ENCODE results near the gene DNM3. TPM values are rescaled to one million over a fixed set of nuclear protein-coding genes. Genes with fewer than 3 reads are reported as not detected.
A peak's percentile ranks its signal among the peaks of the same experiment; 100 is the strongest.

DNM3 gene
- total RNA-seq, 1 experiment from 2014 or later = 2.7 TPM

- no CpG with 5 or more reads among the region's 5 CpGs for WGBS (ENCODE audit: extremely low coverage, insufficient read length, low lambda C conversion rate)
- no peak overlapping the region for H2BK20ac ChIP-seq (ENCODE audit: low read depth, low read length, poor library complexity, severe bottlenecking)
- DNase-seq = no peak
- peaks cover 17% of the 10 kb centered on the region; the same call in 1 of the 2 replicates for H3K4me1 ChIP-seq (ENCODE audit: insufficient read depth, low read length)
- H3K27ac Mint-ChIP-seq = peak overlapping the region in 2 of 3 experiments; percentile 17 to 67; a peak in 3 of 7 replicates
- H3K56ac ChIP-seq (ENCODE audit: insufficient read length, low read depth, low read length) = no peak overlapping the region
- no peaks in the 10 kb centered on the region for H3K9me3 Mint-ChIP-seq
- no peaks in the 10 kb centered on the region for H3K79me2 ChIP-seq (ENCODE audit: insufficient read depth, low read length)
- no peak overlapping the region for H3K23ac ChIP-seq (ENCODE audit: insufficient read length, low read depth, low read length)
- no peak overlapping the region for H3T11ph ChIP-seq (ENCODE audit: low read length)
- H3K4ac ChIP-seq (ENCODE audit: low read depth, low read length) = no peak overlapping the region
- no peak overlapping the region for H3K14ac ChIP-seq (ENCODE audit: insufficient read depth, low read length)
- no peak overlapping the region for H3K9ac ChIP-seq (ENCODE audit: extremely low read depth, insufficient read length, low read length)
- H4K5ac ChIP-seq (ENCODE audit: insufficient read length, low read depth, low read length) = no peak overlapping the region
- peaks cover 2% of the 10 kb centered on the region for H3K23me2 ChIP-seq (ENCODE audit: insufficient read length, low read depth, low read length, poor library complexity, severe bottlenecking)
- no peaks in the 10 kb centered on the region for H3K27me3 ChIP-seq (ENCODE audit: insufficient read depth, low read length)
- H2AFZ ChIP-seq (ENCODE audit: low read length) = no peak overlapping the region
- H3K4me1 Mint-ChIP-seq = peaks cover 31 to 43% of the 10 kb centered on the region in 2 experiments
- H2AK5ac ChIP-seq (ENCODE audit: insufficient read length, low read length) = no peak overlapping the region
- H3K27ac ChIP-seq (ENCODE audit: insufficient read length, low read depth, low read length) = no peak overlapping the region
- H2BK15ac ChIP-seq (ENCODE audit: low read depth, low read length) = no peak overlapping the region
- H4K8ac ChIP-seq (replicated peaks; ENCODE audit: insufficient read length, low read depth, low read length) = no peak overlapping the region
- TF ChIP-seq CTCF (conservative IDR thresholded peaks at IDR 0.05) = no peak
- no peaks in the 10 kb centered on the region for H4K20me1 ChIP-seq (ENCODE audit: control insufficient read depth, insufficient read depth, insufficient read length)
- H2BK12ac ChIP-seq (ENCODE audit: insufficient read length, low read depth, low read length) = no peak overlapping the region
- H3K79me1 ChIP-seq (ENCODE audit: insufficient read depth, low read depth, low read length, poor library complexity, severe bottlenecking) = no peaks in the 10 kb centered on the region
- H3K9me3 ChIP-seq (ENCODE audit: control insufficient read depth, low read depth, low read length) = no peaks in the 10 kb centered on the region
- no peaks in the 10 kb centered on the region for H3K36me3 Mint-ChIP-seq (ENCODE audit: insufficient read depth in 1 of 3, low read depth in 3 of 3)
- no peak overlapping the region for H3K4me2 ChIP-seq (ENCODE audit: insufficient read depth, insufficient read length, low read length)
- H3K4me3 Mint-ChIP-seq = no peak overlapping the region; a peak in 1 of 5 replicates
- H4K91ac ChIP-seq (ENCODE audit: insufficient read length, low read depth, low read length) = no peak overlapping the region
- no peak overlapping the region for H3K18ac ChIP-seq (ENCODE audit: insufficient read length, low read depth, low read length)
- no peak overlapping the region for H2BK120ac ChIP-seq (ENCODE audit: low read depth, low read length, poor library complexity, severe bottlenecking)
- no peaks in the 10 kb centered on the region for H3K27me3 Mint-ChIP-seq (ENCODE audit: low read depth)
- H2BK5ac ChIP-seq (ENCODE audit: insufficient read length, low read length) = no peak overlapping the region
These were observed 516.6 kb downstream of the DNM3 start for GRCh38 chr1:172357753-172358385.
